GM12801 (cell line): ENCODE results near the gene MGAT4D.

ENCODE experiments used
- CTCF ChIP-seq: IDR thresholded peaks from one replicate; pipeline ENCODE4 v1.5.1; 2011; ENCODE audit warnings: control low read depth; ENCODE audit not compliant: insufficient read length; ENCODE audit errors: extremely low read depth

Gene MGAT4D

GRCh38 chr4:140499391-140499790, 1.3 kb upstream of the MGAT4D start:
- no peak for TF ChIP-seq CTCF

GRCh38 chr4:140497405-140497746, 717 bp downstream of the MGAT4D start:
- TF ChIP-seq CTCF, result no peak

- TF ChIP-seq CTCF, result no peak
Measured at GRCh38 chr4:140485939-140486338, 12.2 kb downstream of the MGAT4D start.

GRCh38 chr4:140483445-140483844, 14.6 kb downstream of the MGAT4D start:
- TF ChIP-seq CTCF, result no peak

DNA sequence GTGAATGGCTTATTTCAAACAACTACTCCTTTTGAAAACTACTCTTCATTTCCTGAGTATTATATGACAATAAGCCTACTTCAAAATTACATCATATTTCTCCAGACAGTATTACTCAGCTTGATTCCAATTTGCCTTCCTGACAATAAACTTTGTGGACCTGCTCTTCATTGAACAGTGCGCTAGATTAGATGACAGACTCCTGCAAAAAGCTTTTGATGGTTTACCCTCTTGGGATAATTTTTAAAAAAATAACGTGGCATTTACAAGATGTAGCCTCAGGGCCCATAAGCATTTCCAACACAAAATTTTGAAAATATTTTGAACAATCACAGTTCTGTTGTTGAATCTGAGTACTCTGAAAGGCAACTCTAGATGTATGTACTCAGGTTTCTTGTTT, 25.9 kb downstream of the MGAT4D start:
- no peak for TF ChIP-seq CTCF

GRCh38 chr4:140469791-140470733, 28.0 kb downstream of the MGAT4D start:
- no peak for TF ChIP-seq CTCF

- TF ChIP-seq CTCF, result no peak
Measured at GRCh38 chr4:140466146-140466545, 31.9 kb downstream of the MGAT4D start.

DNA sequence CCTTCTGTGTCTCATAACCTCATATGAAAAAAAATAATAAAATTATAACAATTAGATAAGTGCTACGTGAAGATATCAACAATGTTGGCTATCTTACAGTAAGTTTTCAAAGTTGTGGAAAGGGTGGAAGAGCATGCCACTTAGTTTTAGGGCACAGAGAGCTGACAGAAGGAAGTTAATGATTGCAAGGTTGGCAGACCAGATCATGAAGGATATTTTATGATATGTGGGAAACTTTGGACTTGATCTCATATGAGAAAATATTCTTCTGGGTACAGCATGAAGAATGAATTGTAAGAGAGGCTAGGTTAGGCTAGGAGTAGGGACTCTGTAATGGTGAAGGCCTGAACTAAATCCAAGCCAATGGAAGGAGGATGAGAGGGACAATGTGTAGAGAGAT, 34.5 kb downstream of the MGAT4D start:
- TF ChIP-seq CTCF, result no peak
